Ovary (tissue), 3 donors: ENCODE data around the gene MT1G.

Source experiments
- CTCF ChIP-seq, 3 donors: fragments of 450-650 bp in 2 of 3; fragments of 200-600 bp in 1 of 3; IDR thresholded peaks; one replicate each; pipeline versions ENCODE4 v1.5.1 to v1.8.0; 2016 to 2022; ENCODE audit warnings: antibody characterized with exemption in 3 of 3, mild to moderate bottlenecking in 1 of 3
- EP300 ChIP-seq: sonication (generic); formaldehyde crosslinking; IDR thresholded peaks from one replicate; pipeline ENCODE4 v1.6.1; 2017; ENCODE audit warnings: antibody characterized with exemption
- POLR2A ChIP-seq: fragments of 450-650 bp; IDR thresholded peaks from one replicate; pipeline ENCODE4 v1.6.1; 2017; ENCODE audit warnings: antibody characterized with exemption, mild to moderate bottlenecking, moderate library complexity
- donor health status: DM: no; HTN: no; CAD: no.

DNA sequence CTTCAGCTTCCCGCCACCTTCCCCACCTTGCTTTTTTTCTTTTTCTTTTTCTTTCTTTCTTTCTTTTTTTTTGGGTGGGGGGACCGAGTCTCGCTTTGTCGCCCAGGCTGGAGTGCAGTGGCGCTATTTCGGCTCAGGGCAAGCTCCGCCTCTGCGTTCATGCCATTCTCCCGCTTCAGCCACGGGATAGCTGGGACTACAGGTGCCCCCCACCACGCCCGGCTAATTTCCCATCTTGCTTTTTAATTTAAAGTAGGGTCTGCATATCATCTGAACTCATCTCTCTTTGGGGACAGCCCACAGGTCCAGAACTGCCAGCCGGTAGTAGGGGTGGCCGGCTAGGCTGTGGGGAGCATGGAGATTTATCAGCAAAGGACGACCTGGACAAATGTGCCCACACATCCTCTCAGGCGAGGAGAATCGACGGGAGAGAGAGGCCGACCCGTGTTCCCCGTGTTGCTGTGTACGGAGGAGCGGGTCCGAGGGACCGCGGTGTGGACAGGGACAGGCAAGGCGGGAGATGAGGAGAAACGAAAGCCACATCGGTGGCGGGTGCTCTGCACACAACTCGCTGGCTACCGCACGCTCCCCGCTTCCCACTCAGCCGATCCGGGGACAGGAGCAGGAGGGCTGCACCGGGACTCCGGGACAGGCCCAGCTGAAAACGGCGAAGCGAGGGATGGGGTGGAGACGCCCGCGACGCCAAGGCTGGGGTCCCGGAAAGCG, 33.0 kb downstream of the MT1G start:
- TF ChIP-seq CTCF (IDR thresholded peaks at IDR 0.05) (no peak), POLR2A (no peak), EP300 (no peak)
